Fibroblast of lung (primary cell): ENCODE measurements around the gene TMEM126B. TPM values are rescaled to one million over a fixed set of nuclear protein-coding genes. Genes with fewer than 3 reads are reported as not detected.

Source experiments
- DNase-seq, 2 donors: peaks; one replicate each; pipeline versions ENCODE4 v3.0.0 to v3.0.0-alpha.2; 2010; ENCODE audit warnings: low read depth in 2 of 2
- H2AFZ ChIP-seq: 2 replicates; pipeline ENCODE4 v1.5.1; 2012; ENCODE audit warnings: low read length, control low read depth, inconsistent platforms
- H3K27ac ChIP-seq: 2 replicates; pipeline ENCODE4 v1.5.1; 2011; ENCODE audit warnings: low read length, control low read depth; ENCODE audit not compliant: insufficient read depth
- H3K27me3 ChIP-seq: 2 replicates; pipeline ENCODE4 v1.5.1; 2011; ENCODE audit warnings: mild to moderate bottlenecking, low read length; ENCODE audit not compliant: control insufficient read depth, insufficient read depth
- H3K36me3 ChIP-seq: 2 replicates; pipeline ENCODE4 v1.5.1; 2011; ENCODE audit warnings: low read length; ENCODE audit not compliant: control insufficient read depth, insufficient read depth
- H3K4me1 ChIP-seq: 2 replicates; pipeline ENCODE4 v1.5.1; 2011; ENCODE audit warnings: low read length; ENCODE audit not compliant: control insufficient read depth, insufficient read depth; ENCODE audit errors: extremely low read depth
- H3K4me2 ChIP-seq: 2 replicates; pipeline ENCODE4 v1.5.1; 2011; ENCODE audit warnings: low read length, control low read depth; ENCODE audit not compliant: insufficient read depth; ENCODE audit errors: extremely low read depth
- H3K4me3 ChIP-seq, 4 experiments: fragments of 200-600 bp in 1 of 4; sonication (generic) in 1 of 4; replicated peaks in 1 of 4; 2 replicates each; pipeline ENCODE4 v1.5.1; 2011 to 2016; ENCODE audit warnings: low read length in 4 of 4, low read depth in 3 of 4, mild to moderate bottlenecking in 3 of 4, control low read depth in 2 of 4, inconsistent platforms in 1 of 4, mixed read lengths in 1 of 4; ENCODE audit not compliant: insufficient read depth in 1 of 4; ENCODE audit errors: control extremely low read depth in 1 of 4
- H3K79me2 ChIP-seq: 2 replicates; pipeline ENCODE4 v1.5.1; 2012; ENCODE audit warnings: mild to moderate bottlenecking, low read length, inconsistent platforms; ENCODE audit not compliant: control insufficient read depth, insufficient read depth
- H3K9ac ChIP-seq: 2 replicates; pipeline ENCODE4 v1.5.1; 2011; ENCODE audit warnings: mild to moderate bottlenecking, low read length, control low read depth; ENCODE audit not compliant: insufficient read depth
- H3K9me3 ChIP-seq: 2 replicates; pipeline ENCODE4 v1.5.1; 2012; ENCODE audit warnings: low read depth, low read length; ENCODE audit not compliant: control insufficient read depth, insufficient read depth
- H4K20me1 ChIP-seq: 2 replicates; pipeline ENCODE4 v1.5.1; 2011; ENCODE audit warnings: low read length; ENCODE audit not compliant: control insufficient read depth, insufficient read depth; ENCODE audit errors: extremely low read depth
- CTCF ChIP-seq, 2 donors: IDR thresholded peaks in 1 of 2; conservative IDR thresholded peaks in 1 of 2; 1 replicate in 1 of 2; 2 replicates in 1 of 2; pipeline ENCODE4 v1.5.1; 2011 to 2012; ENCODE audit warnings: low read length in 2 of 2, control low read depth in 1 of 2, inconsistent platforms in 1 of 2, low read depth in 1 of 2, mild to moderate bottlenecking in 1 of 2
- EZH2 ChIP-seq: IDR thresholded peaks from 2 replicates; pipeline ENCODE4 v1.5.1; 2012; ENCODE audit warnings: low read length, control low read depth, mild to moderate bottlenecking; ENCODE audit errors: missing control alignments
- polyA plus RNA-seq, 2 donors: library from polyadenylated mRNA; depleted of rRNA in 1 of 2; stranded (reverse) in 1 of 2; unstranded in 1 of 2; fragments of >200 nt; gene quantifications; 2 replicates each; pipeline ENCODE4 v1.2.1, GENCODE V29; 2011 to 2012; ENCODE audit warnings: missing spikeins in 1 of 2
- total RNA-seq: library from RNA; depleted of rRNA; stranded (reverse); fragments of >200 nt; gene quantifications from 2 replicates; pipeline ENCODE4 v1.2.1, GENCODE V29; 2014

Gene TMEM126B
- total and polyA plus RNA-seq, 2 donors (not counting 1 experiment from before 2014, with no cell fraction given) = 70.5 to 84.5 TPM

- Histone ChIP-seq H4K20me1 (no peaks in the 10 kb centered on the region), H3K79me2 (no peaks in the 10 kb centered on the region), H3K36me3 (no peaks in the 10 kb centered on the region), H3K4me3 (peak overlapping the region; percentile 42 to 71 (median 60)), H3K27me3 (no peaks in the 10 kb centered on the region), H3K27ac (peak overlapping the region; percentile 48), H3K4me2 (peak overlapping the region; percentile 68), H3K4me1 (peaks cover 21% of the 10 kb centered on the region), H3K9ac (peak overlapping the region; percentile 68), H3K9me3 (no peaks in the 10 kb centered on the region), H2AFZ (peak overlapping the region; percentile 74)
- peak; percentile 51 to 67 for DNase-seq
- no peak for TF ChIP-seq CTCF (conservative IDR thresholded peaks at IDR 0.05 in 1 of 2, IDR thresholded peaks at IDR 0.05 in 1 of 2; ENCODE audit: low read depth in 1 of 2, low read length in 2 of 2)
- TF ChIP-seq EZH2 = no peak
These were observed 54.2 kb downstream of the TMEM126B start for GRCh38 chr11:85682330-85683305.

- Histone ChIP-seq H3K36me3 (no peaks in the 10 kb centered on the region), H3K9me3 (no peaks in the 10 kb centered on the region), H3K27me3 (no peaks in the 10 kb centered on the region), H3K4me3 (peak overlapping the region; percentile 30 to 66 (median 57)), H3K9ac (peak overlapping the region; percentile 60), H3K4me2 (peak overlapping the region; percentile 88), H3K79me2 (no peaks in the 10 kb centered on the region), H4K20me1 (no peaks in the 10 kb centered on the region), H2AFZ (peak overlapping the region; percentile 73), H3K4me1 (peaks cover 21% of the 10 kb centered on the region), H3K27ac (peak overlapping the region; percentile 84)
- peak in 1 of 2 donors; percentile 82 for DNase-seq
- no peak for TF ChIP-seq EZH2
- no peak for TF ChIP-seq CTCF (conservative IDR thresholded peaks at IDR 0.05 in 1 of 2, IDR thresholded peaks at IDR 0.05 in 1 of 2; ENCODE audit: low read depth in 1 of 2, low read length in 2 of 2)
These were observed 56.9 kb downstream of the TMEM126B start for GRCh38 chr11:85685125-85685819.
